HL-60 (cell line): ENCODE data around the gene CAMK2D.

Experiments
- DNase-seq, 2 experiments: peaks; one replicate each; pipeline ENCODE4 v3.0.0-alpha.2; 2010 to 2020; ENCODE audit warnings: low read depth in 1 of 2, low spot score in 1 of 2
- H3K27ac ChIP-seq: fragments of 250-450 bp; sonication (Bioruptor Pico); replicated peaks from 2 replicates; pipeline ENCODE4 v1.5.1; 2020; ENCODE audit warnings: mild to moderate bottlenecking, moderate library complexity
- H3K27me3 ChIP-seq: fragments of 250-450 bp; sonication (Bioruptor Pico); 2 replicates; pipeline ENCODE4 v1.5.1; 2021; ENCODE audit warnings: mild to moderate bottlenecking, moderate library complexity; ENCODE audit not compliant: insufficient read depth, poor library complexity, severe bottlenecking
- H3K4me3 ChIP-seq: replicated peaks from 2 replicates; pipeline ENCODE4 v1.5.1; 2011; ENCODE audit warnings: mild to moderate bottlenecking, control low read depth, low read length; ENCODE audit not compliant: insufficient read depth
- GABPA ChIP-seq: IDR thresholded peaks from 2 replicates; pipeline ENCODE4 v1.6.1; 2012; ENCODE audit warnings: low read depth
- POLR2AphosphoS5 ChIP-seq: IDR thresholded peaks from 2 replicates; pipeline ENCODE4 v1.6.1; 2012; ENCODE audit warnings: low read depth
- SPI1 ChIP-seq: IDR thresholded peaks from 2 replicates; pipeline ENCODE4 v1.6.1; 2012; ENCODE audit warnings: low read depth, mild to moderate bottlenecking, borderline replicate concordance
- TF ChIP-seq, protein P1 (sequence below): IDR thresholded peaks from 2 replicates; pipeline ENCODE4 v1.6.1; 2012; ENCODE audit warnings: low read depth; ENCODE audit not compliant: insufficient replicate concordance
- TF ChIP-seq, protein P2 (sequence below): IDR thresholded peaks from one replicate; pipeline ENCODE4 v1.5.1; 2011; ENCODE audit warnings: low read length, control low read depth, inconsistent platforms; ENCODE audit not compliant: insufficient read depth

CAMK2D gene

DNA sequence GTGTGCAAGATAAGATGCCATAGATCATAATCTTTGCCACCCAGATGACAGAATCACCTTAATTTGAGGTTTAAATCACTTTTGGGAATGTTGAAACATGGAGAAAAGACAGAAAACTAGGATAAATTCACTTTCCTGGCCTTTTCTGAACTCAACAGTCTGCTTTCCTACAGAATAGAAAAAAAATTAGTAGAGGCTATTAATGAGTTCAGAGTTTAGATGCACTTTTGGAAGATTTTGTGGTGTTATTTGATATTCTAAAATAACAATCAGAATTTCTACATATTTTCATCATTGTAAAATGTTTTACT lies 195.9 kb downstream of the CAMK2D start:
- peaks cover 6% of the 10 kb centered on the region for H3K27me3 ChIP-seq
- no peak overlapping the region for H3K4me3 ChIP-seq
- DNase-seq = no peak
- TF ChIP-seq SPI1 (no peak), GABPA (no peak), POLR2AphosphoS5 (no peak)
- TF ChIP-seq, protein P1, sequence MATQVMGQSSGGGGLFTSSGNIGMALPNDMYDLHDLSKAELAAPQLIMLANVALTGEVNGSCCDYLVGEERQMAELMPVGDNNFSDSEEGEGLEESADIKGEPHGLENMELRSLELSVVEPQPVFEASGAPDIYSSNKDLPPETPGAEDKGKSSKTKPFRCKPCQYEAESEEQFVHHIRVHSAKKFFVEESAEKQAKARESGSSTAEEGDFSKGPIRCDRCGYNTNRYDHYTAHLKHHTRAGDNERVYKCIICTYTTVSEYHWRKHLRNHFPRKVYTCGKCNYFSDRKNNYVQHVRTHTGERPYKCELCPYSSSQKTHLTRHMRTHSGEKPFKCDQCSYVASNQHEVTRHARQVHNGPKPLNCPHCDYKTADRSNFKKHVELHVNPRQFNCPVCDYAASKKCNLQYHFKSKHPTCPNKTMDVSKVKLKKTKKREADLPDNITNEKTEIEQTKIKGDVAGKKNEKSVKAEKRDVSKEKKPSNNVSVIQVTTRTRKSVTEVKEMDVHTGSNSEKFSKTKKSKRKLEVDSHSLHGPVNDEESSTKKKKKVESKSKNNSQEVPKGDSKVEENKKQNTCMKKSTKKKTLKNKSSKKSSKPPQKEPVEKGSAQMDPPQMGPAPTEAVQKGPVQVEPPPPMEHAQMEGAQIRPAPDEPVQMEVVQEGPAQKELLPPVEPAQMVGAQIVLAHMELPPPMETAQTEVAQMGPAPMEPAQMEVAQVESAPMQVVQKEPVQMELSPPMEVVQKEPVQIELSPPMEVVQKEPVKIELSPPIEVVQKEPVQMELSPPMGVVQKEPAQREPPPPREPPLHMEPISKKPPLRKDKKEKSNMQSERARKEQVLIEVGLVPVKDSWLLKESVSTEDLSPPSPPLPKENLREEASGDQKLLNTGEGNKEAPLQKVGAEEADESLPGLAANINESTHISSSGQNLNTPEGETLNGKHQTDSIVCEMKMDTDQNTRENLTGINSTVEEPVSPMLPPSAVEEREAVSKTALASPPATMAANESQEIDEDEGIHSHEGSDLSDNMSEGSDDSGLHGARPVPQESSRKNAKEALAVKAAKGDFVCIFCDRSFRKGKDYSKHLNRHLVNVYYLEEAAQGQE = no peak
- TF ChIP-seq, protein P2, sequence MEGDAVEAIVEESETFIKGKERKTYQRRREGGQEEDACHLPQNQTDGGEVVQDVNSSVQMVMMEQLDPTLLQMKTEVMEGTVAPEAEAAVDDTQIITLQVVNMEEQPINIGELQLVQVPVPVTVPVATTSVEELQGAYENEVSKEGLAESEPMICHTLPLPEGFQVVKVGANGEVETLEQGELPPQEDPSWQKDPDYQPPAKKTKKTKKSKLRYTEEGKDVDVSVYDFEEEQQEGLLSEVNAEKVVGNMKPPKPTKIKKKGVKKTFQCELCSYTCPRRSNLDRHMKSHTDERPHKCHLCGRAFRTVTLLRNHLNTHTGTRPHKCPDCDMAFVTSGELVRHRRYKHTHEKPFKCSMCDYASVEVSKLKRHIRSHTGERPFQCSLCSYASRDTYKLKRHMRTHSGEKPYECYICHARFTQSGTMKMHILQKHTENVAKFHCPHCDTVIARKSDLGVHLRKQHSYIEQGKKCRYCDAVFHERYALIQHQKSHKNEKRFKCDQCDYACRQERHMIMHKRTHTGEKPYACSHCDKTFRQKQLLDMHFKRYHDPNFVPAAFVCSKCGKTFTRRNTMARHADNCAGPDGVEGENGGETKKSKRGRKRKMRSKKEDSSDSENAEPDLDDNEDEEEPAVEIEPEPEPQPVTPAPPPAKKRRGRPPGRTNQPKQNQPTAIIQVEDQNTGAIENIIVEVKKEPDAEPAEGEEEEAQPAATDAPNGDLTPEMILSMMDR = no peak
- H3K27ac ChIP-seq = no peak overlapping the region

DNA sequence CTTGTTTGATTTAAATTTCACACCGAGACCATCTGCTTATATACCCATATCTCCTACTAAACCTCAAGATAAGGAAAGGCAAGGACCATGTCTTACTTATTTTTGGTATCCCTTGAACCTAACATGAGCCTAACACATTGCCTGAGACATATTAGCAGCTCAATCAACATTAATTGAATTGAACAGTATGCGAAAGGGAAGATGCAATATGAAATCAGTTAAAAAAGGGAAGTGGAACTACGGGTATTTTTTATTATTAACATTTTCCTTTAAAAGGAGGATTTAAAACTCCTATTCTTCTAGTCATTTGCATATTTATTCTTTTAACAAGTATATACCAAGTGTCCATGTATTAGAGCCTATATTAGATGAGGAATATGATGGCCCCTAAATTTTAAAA lies 197.0 kb downstream of the CAMK2D start:
- H3K27ac ChIP-seq = no peak overlapping the region
- TF ChIP-seq, protein P2 = no peak
- TF ChIP-seq, protein P1 = no peak
- TF ChIP-seq SPI1 = peak; percentile 72
- TF ChIP-seq POLR2AphosphoS5 = no peak
- no peak for TF ChIP-seq GABPA
- H3K4me3 ChIP-seq = no peak overlapping the region
- peaks cover 6% of the 10 kb centered on the region for H3K27me3 ChIP-seq
- no peak for DNase-seq

DNA sequence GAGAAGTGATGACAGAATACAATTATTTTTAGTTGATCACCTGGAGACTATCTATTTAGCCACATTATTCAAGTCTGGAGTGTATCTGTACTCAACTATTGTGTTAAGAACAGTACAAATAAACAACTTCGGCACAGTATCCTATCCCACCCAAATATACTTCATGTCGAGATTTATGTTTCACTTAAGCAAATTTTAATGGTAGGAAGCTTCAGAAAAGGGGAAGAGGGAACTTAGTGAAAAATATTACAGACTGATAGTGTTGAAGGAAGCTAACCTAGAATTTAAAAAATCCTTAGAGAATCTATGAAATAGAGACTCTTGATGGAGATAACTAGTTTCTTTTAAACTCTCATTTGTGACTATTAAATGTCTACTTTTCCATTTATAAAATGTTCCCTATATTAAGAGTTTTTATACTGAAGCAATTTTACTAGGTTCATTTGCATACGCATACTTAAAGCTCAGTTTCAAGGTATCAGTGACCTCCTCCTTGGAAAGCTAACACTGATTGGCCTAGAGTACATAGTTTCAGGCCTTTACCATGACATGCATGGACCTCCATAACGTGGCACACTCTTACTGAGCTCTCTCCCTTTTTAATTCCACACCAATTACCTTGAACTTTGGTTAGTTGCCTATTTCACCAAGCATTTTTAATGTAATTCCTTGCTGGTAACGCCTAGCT lies 197.7 kb downstream of the CAMK2D start:
- TF ChIP-seq, protein P2 = no peak
- TF ChIP-seq POLR2AphosphoS5 = no peak
- TF ChIP-seq SPI1 = 0 out of 2 replicates have a peak, but pooled peaks have one; percentile 10
- no peak for TF ChIP-seq GABPA
- no peak for DNase-seq
- peaks cover 6% of the 10 kb centered on the region for H3K27me3 ChIP-seq
- H3K27ac ChIP-seq = no peak overlapping the region
- no peak overlapping the region for H3K4me3 ChIP-seq

DNA sequence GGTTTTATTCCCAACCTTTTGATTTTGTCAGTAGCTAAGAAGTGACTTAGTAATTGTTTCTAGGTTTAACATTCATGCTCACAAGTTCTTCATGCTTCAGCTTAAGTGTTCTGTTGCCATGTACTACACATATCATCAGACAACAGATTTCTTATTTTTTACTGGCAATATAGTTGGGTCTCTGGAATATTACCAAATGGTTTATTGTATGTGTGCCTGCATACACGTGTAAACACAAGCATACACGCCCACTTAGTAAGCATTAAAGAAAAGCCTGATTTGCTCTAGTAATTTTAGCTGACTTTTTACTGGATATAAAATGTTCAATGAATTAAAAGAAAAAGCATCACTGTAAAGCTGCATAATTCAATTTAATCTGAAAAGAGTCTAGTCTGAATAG lies 199.8 kb downstream of the CAMK2D start:
- TF ChIP-seq, protein P2 = no peak
- TF ChIP-seq POLR2AphosphoS5 (no peak), GABPA (no peak), SPI1 (no peak)
- TF ChIP-seq, protein P1 = no peak

More for the DNA sequence above, 199.8 kb downstream of the CAMK2D start:
- Histone ChIP-seq H3K27me3 (peaks cover 6% of the 10 kb centered on the region), H3K4me3 (no peak overlapping the region), H3K27ac (no peak overlapping the region)
- no peak for DNase-seq
